IPS DF 19.7 (cell line): ENCODE measurements around the gene C22orf15.

Source experiments
- DNase-seq: peaks from one replicate; pipeline ENCODE4 v3.0.0-alpha.2; 2013; ENCODE audit warnings: low read depth, low spot score

C22orf15 gene

DNA sequence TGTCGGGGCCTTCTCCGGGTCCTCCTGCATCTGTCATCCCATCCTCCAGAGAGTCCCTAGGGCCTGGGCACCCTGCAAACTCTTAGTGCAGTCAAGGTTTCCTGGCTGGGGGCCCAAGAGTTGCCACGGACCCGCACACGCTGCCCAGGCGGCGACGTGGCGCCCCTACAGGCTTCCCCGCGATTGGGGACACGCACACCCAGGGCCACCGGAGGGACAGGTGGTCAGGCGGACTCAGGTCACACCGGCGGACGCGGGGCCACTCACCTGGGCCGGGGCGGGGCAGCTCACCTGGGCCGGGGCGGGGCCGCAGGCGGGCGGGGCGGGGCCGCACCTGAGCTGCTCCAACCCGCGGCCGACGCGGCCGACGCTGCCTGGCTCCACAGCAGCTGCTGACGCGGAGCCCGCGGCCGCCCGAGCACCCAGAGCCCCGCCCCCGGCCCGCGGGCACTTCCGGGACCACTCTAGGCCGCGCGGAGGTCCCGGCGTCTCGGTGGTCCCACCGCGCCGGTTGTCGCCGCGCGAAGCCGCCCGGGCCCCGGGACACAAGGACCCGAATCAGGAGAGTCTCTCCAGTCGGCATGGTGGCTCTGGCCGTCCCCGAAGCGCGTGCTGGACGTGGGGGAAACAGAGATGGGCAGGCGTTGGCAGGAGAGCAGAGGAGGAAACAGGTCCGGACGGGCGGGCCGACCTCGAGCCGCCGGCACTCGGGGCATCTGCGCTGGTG, 11.9 kb upstream of the C22orf15 start, which contains the start of gene ZNF70:
Gene ZNF70 (minus strand): TSS at position 399 of the 727 bp plus-strand sequence. CDS start 5,972 bp downstream, outside the sequence.
- no peak for DNase-seq

DNA sequence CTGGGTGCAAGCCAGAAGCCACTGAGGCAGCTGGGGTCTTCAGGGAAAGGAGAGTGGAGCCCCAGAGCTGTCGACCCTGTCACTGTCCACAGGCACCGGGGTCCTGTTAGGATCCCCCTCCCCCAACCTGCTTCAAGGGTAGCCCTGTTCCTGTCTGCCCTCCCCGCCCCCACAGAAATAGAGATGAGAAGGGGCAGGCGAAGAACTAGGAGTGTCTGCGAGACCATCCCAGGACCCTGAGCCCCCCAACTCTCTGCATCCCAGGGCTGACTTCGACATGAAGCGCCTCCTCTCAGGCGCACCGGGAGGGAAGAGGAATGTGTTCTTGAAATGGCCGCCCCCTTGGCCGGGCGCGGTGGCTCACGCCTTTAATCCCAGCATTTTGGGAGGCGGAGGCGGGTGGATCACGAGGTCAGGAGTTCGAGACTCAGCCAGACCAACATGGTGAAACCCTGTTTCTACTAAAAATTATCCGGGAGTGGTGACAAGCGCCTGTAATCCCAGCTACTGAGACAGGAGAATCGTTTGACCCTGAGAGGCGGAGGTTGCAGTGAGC, 11.3 kb upstream of the C22orf15 start:
- DNase-seq = no peak

DNA sequence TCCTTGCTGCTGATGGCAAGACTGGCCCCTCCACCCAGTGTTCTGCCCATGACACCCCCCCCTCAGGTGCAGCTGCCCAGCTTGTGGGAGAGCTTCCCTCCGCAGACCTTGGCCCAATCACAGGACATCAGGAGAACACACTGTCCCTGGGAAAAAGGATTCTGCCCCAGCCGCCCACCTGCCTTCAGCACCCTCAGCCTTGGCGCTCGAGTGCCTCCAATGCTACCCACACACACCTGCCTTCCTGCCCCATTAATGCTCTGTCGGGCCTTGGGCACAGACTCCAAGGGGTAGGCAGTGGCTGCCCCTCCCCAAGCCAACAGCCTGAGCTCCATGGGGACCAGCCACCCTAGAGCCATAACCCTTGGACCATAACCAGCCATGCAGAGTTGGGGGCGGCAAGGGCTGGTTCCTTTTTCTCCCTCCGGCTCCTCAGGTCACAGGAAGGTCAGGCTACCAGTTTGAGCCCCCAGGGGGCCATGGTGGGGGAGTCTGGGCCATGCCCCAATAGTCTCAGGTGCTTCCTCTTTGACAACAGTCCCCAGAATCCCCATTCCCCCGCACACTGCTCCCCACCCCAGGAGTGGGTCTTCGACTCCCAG, 10.6 kb upstream of the C22orf15 start:
- DNase-seq = no peak

- DNase-seq = no peak
Measured at GRCh38 chr22:23752750-23753149, 10.0 kb upstream of the C22orf15 start.

DNA sequence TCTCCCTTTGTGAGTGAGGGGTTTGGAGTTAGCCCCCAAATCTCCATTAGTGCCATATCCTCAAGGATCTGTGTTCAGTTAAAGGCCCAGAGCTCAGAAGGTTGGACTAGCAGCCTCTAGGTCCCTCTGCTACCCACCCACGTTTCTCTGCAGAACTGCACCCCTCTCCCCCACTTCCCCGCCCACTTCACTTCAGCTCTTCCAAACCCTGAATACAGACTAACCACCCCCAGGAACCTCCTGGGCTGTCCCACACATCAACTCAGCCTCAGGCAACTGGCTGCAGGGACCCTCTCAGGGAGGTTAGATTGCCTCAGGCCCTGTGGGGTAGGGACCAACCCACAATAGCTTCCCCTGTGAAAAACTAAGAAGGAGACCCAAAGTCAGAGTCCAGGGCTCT, 9.4 kb upstream of the C22orf15 start:
- no peak for DNase-seq

GRCh38 chr22:23754220-23754919, 8.4 kb upstream of the C22orf15 start, which contains the start of gene VPREB3:
VPREB3 (minus strand) TSS chr22:23754425; CDS start chr22:23754363, 62 bp downstream.
- no peak for DNase-seq

DNA sequence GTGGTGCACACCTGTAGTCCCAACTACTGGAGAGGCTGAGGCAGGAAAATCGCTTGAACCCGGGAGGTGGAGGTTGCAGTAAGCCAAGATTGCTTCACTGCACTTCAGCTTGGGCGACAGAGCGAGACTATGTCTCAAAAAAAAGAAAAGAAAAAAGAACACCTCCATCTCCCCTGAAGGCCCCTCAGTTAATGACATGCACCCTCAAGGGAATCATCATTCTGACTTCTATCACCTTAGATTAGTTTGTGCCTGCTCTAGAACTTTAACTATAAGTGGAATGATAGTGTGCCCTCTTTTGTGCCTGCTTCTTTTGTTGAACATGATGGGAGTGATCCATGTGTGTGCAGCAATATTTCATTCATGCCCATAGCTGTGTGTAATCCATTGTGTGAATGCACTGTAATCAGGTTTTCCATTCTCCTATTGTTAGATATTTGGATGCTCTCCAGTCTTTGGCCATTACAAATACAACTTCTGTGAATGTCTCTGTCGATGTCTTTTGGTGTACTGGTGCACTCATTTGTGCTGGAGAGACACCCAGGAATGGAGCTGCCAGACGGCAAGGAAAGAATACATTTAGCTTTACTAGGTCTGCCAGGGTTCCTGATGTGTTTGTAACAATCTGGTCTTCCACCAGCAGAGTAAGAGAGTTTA, 7.7 kb upstream of the C22orf15 start:
- DNase-seq = no peak

- no peak for DNase-seq
Measured at GRCh38 chr22:23755711-23756110, 7.1 kb upstream of the C22orf15 start.

GRCh38 chr22:23756891-23757290, 5.9 kb upstream of the C22orf15 start:
- DNase-seq = no peak

- DNase-seq = no peak
Measured at GRCh38 chr22:23759566-23759965, 3.2 kb upstream of the C22orf15 start.

- no peak for DNase-seq
Measured at GRCh38 chr22:23760056-23760455, 2.7 kb upstream of the C22orf15 start.

DNA sequence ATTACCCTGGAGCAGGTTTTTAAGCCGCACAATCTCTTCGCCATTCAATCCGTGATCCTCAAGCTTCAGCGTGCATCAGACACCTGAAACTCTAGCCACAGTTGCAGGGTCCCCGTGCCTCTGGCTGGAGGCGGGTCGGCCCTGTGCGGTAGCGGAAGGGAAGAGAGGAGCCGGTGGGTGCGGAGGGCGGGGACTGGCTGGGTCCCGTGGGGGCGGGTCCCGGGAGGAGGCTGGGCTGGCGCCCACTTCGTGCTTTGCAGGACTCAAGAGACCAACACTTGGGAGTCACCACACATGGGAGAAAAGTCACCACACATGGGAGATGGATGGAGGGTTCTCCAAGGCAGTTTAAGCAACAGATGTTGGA, 772 bp downstream of the C22orf15 start:
- DNase-seq = no peak

DNA sequence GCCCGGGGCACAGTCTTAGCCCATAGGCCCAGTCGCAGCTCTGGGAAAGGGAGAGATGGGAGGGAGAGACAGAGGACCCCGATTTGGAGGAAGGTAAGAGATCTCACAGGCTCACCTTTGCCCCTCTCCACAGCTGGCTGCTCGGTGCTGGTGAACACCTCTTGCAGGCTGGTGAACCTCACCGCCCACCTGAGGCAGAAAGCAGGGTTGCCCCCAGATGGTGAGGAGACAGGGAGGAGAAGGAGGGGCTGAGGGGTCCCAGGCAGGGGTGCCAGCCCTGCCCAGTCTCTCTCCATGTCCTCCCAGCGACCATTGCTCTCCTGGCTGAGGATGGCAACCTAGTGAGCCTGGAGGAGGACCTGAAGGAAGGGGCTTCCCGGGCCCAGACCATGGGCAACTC, 1.2 kb downstream of the C22orf15 start:
- no peak for DNase-seq

- no peak for DNase-seq
Measured at GRCh38 chr22:23764899-23765881, 2.4 kb downstream of the C22orf15 start.

DNA sequence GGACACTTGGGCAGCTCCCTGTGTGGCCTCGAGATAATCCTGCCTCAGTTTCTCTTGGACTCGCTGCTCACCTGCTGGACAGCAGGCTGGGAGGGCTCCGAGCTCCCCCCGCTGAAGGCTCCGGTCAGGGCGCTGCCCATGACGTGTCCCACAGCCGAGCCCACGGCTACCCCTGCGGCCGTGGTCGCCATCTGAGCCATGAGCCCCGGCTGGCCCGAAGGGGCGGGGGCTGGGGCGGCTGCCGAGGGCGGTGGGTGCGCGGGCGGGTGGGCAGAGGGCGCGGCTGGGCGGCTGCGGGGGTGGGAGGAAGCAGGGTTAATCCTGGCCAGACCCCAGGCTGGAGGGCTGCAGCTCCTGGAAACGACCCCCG, 4.5 kb downstream of the C22orf15 start:
- no peak for DNase-seq

GRCh38 chr22:23767673-23768548, 5.1 kb downstream of the C22orf15 start, which contains the start of gene CHCHD10:
CHCHD10 (minus strand) TSS chr22:23767972; CDS start chr22:23767874, 98 bp downstream.
- no peak for DNase-seq

DNA sequence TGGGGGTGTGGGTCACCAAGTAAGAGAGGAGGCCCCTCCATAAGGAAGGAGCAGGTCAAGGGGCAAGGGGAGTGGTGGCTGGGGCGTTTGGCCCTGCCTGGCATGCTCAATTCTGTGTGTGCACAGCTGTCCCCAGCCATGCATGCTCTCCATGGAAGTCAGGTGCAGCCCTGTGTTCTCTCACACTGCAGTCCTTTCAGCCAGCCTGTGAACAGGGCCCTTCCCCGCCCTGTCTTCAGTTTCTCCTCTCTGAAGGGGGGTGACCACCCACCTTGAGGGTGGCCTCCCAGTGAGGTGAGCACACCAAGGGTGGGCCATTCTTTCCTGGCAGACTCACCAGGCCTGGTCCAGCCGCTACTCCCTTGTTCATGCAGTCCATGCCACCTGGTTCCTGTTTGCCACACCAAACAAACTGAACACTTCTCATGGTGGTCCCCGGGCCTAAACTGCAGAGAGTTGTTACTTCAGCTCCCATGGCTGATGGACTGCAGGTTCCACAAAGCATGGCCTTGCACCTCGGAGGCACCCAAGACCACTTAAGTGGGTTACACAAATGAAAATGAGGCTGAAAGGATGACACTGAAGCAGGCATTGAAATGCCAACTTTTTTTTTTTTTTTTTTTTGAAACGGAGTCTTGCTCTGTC, 6.7 kb downstream of the C22orf15 start:
- DNase-seq = no peak

GRCh38 chr22:23772315-23772648, 9.5 kb downstream of the C22orf15 start:
- no peak for DNase-seq
